Measurements from ENCODE around the gene SERPINA4. TPM values are rescaled to one million over a fixed set of nuclear protein-coding genes. Genes with fewer than 3 reads are reported as not detected.
A peak's percentile ranks its signal among the peaks of the same experiment; 100 is the strongest.

Gene SERPINA4
- total RNA-seq, 5 donors from 2014 or later (not counting 1 experiment from before 2014, with no cell fraction given), result 0.22 TPM; not detected in 4

GRCh38 chr14:94594441-94594840, 33.2 kb downstream of the SERPINA4 start:
- Histone ChIP-seq H3K4me1 (ENCODE audit: control insufficient read depth in 1 of 2, extremely low read depth in 1 of 2, insufficient read depth in 2 of 2, low read length in 2 of 2) (no peaks in the 10 kb centered on the region), H3K27me3 (replicated peaks in 1 of 2; ENCODE audit: control insufficient read depth in 2 of 2, extremely low read depth in 1 of 2, insufficient read depth in 2 of 2, low read length in 1 of 2) (peaks cover 0 to 13% of the 10 kb centered on the region in 2 experiments), H3K36me3 (ENCODE audit: control insufficient read depth in 2 of 2, extremely low read depth in 1 of 2, insufficient read depth in 1 of 2, low read length in 1 of 2) (no peaks in the 10 kb centered on the region), H3K4me3 (ENCODE audit: control insufficient read depth in 1 of 2, extremely low read depth in 1 of 2, low read length in 1 of 2) (no peak overlapping the region), H3K9me3 (no peaks in the 10 kb centered on the region), H3K27ac (ENCODE audit: low read length) (no peak overlapping the region)
- Mint-ChIP-seq H3K27me3 (peaks cover 13 to 19% of the 10 kb centered on the region in 2 donors), H3K9me3 (peaks cover 0 to 9% (median 0%) of the 10 kb centered on the region in 3 donors), H3K27ac (peak overlapping the region in 1 of 2 donors; percentile 17), H3K4me1 (no peaks in the 10 kb centered on the region), H3K4me3 (no peak overlapping the region), H3K36me3 (no peaks in the 10 kb centered on the region)
- CTCF ChIA-PET, result no interaction called here
- WGBS (ENCODE audit: insufficient coverage), result 95% methylated on average over 3 of the region's 7 CpGs
- POLR2A ChIA-PET, result no interaction called here
- ATAC-seq (replicated peaks in 1 of 4) (no peak), DNase-seq (no peak)

GRCh38 chr14:94595912-94596311, 34.7 kb downstream of the SERPINA4 start:
- H3K4me1 Mint-ChIP-seq, result no peaks in the 10 kb centered on the region
- no peak for ATAC-seq (replicated peaks in 1 of 4)
- peaks cover 0 to 9% (median 0%) of the 10 kb centered on the region in 3 donors for H3K9me3 Mint-ChIP-seq
- H3K27ac Mint-ChIP-seq, result no peak overlapping the region
- Histone ChIP-seq H3K4me1 (ENCODE audit: control insufficient read depth in 1 of 2, extremely low read depth in 1 of 2, insufficient read depth in 2 of 2, low read length in 2 of 2) (no peaks in the 10 kb centered on the region), H3K27ac (ENCODE audit: low read length) (no peak overlapping the region), H3K27me3 (replicated peaks in 1 of 2; ENCODE audit: control insufficient read depth in 2 of 2, extremely low read depth in 1 of 2, insufficient read depth in 2 of 2, low read length in 1 of 2) (peaks cover 0 to 16% of the 10 kb centered on the region in 2 experiments), H3K4me3 (ENCODE audit: control insufficient read depth in 1 of 2, extremely low read depth in 1 of 2, low read length in 1 of 2) (no peak overlapping the region), H3K9me3 (no peaks in the 10 kb centered on the region), H3K36me3 (ENCODE audit: control insufficient read depth in 2 of 2, extremely low read depth in 1 of 2, insufficient read depth in 1 of 2, low read length in 1 of 2) (no peaks in the 10 kb centered on the region)
- no peaks in the 10 kb centered on the region for H3K36me3 Mint-ChIP-seq
- DNase-seq, result no peak
- POLR2A ChIA-PET, result no interaction called here
- CTCF ChIA-PET, result no interaction called here
- H3K4me3 Mint-ChIP-seq, result no peak overlapping the region
- WGBS (ENCODE audit: insufficient coverage), result 100% methylated on average over 1 of the region's 2 CpGs
- H3K27me3 Mint-ChIP-seq, result peaks cover 15 to 19% of the 10 kb centered on the region in 2 donors

- no peaks in the 10 kb centered on the region for H3K36me3 ChIP-seq (ENCODE audit: control insufficient read depth in 2 of 2, extremely low read depth in 1 of 2, insufficient read depth in 1 of 2, low read length in 1 of 2)
- H3K4me1 Mint-ChIP-seq, result no peaks in the 10 kb centered on the region
- WGBS (ENCODE audit: insufficient coverage), result 81% methylated on average over 9 of the region's 9 CpGs
- H3K9me3 ChIP-seq, result no peaks in the 10 kb centered on the region
- H3K27me3 ChIP-seq (replicated peaks in 1 of 2; ENCODE audit: control insufficient read depth in 2 of 2, extremely low read depth in 1 of 2, insufficient read depth in 2 of 2, low read length in 1 of 2), result peaks cover 0 to 16% of the 10 kb centered on the region in 2 experiments
- no peak overlapping the region for H3K4me3 ChIP-seq (ENCODE audit: control insufficient read depth in 1 of 2, extremely low read depth in 1 of 2, low read length in 1 of 2)
- H3K9me3 Mint-ChIP-seq, result peaks cover 0 to 5% (median 0%) of the 10 kb centered on the region in 3 donors
- DNase-seq (no peak), ATAC-seq (replicated peaks in 1 of 4) (no peak)
- H3K27ac Mint-ChIP-seq, result no peak overlapping the region
- H3K27ac ChIP-seq (ENCODE audit: low read length), result no peak overlapping the region
- CTCF ChIA-PET, result no interaction called here
- H3K27me3 Mint-ChIP-seq, result peaks cover 15 to 19% of the 10 kb centered on the region in 2 donors
- POLR2A ChIA-PET, result no interaction called here
- no peaks in the 10 kb centered on the region for H3K36me3 Mint-ChIP-seq
- no peaks in the 10 kb centered on the region for H3K4me1 ChIP-seq (ENCODE audit: control insufficient read depth in 1 of 2, extremely low read depth in 1 of 2, insufficient read depth in 2 of 2, low read length in 2 of 2)
- no peak overlapping the region for H3K4me3 Mint-ChIP-seq
Measured at GRCh38 chr14:94596361-94596760, 35.1 kb downstream of the SERPINA4 start.

GRCh38 chr14:94597788-94598187, 36.5 kb downstream of the SERPINA4 start:
- H3K4me1 ChIP-seq (ENCODE audit: control insufficient read depth in 1 of 2, extremely low read depth in 1 of 2, insufficient read depth in 2 of 2, low read length in 2 of 2), result no peaks in the 10 kb centered on the region
- Mint-ChIP-seq H3K27ac (no peak overlapping the region), H3K36me3 (no peaks in the 10 kb centered on the region), H3K27me3 (peaks cover 15 to 19% of the 10 kb centered on the region in 2 donors), H3K4me1 (no peaks in the 10 kb centered on the region), H3K4me3 (no peak overlapping the region), H3K9me3 (no peaks in the 10 kb centered on the region)
- DNase-seq, result no peak
- WGBS (ENCODE audit: insufficient coverage), result 100% methylated on average over 4 of the region's 5 CpGs
- CTCF ChIA-PET, result no interaction called here
- no peaks in the 10 kb centered on the region for H3K9me3 ChIP-seq
- no peak overlapping the region for H3K27ac ChIP-seq (ENCODE audit: low read length)
- POLR2A ChIA-PET, result no interaction called here
- H3K36me3 ChIP-seq (ENCODE audit: control insufficient read depth in 2 of 2, extremely low read depth in 1 of 2, insufficient read depth in 1 of 2, low read length in 1 of 2), result no peaks in the 10 kb centered on the region
- ATAC-seq (replicated peaks in 1 of 4), result no peak
- H3K27me3 ChIP-seq (replicated peaks in 1 of 2; ENCODE audit: control insufficient read depth in 2 of 2, extremely low read depth in 1 of 2, insufficient read depth in 2 of 2, low read length in 1 of 2), result peaks cover 0 to 19% of the 10 kb centered on the region in 2 experiments
- no peak overlapping the region for H3K4me3 ChIP-seq (ENCODE audit: control insufficient read depth in 1 of 2, extremely low read depth in 1 of 2, low read length in 1 of 2)

- Histone ChIP-seq H3K4me1 (ENCODE audit: control insufficient read depth in 1 of 2, extremely low read depth in 1 of 2, insufficient read depth in 2 of 2, low read length in 2 of 2) (no peaks in the 10 kb centered on the region), H3K36me3 (ENCODE audit: control insufficient read depth in 2 of 2, extremely low read depth in 1 of 2, insufficient read depth in 1 of 2, low read length in 1 of 2) (no peaks in the 10 kb centered on the region), H3K27ac (ENCODE audit: low read length) (no peak overlapping the region), H3K4me3 (ENCODE audit: control insufficient read depth in 1 of 2, extremely low read depth in 1 of 2, low read length in 1 of 2) (no peak overlapping the region), H3K9me3 (no peaks in the 10 kb centered on the region), H3K27me3 (replicated peaks in 1 of 2; ENCODE audit: control insufficient read depth in 2 of 2, extremely low read depth in 1 of 2, insufficient read depth in 2 of 2, low read length in 1 of 2) (peaks cover 0 to 21% of the 10 kb centered on the region in 2 experiments)
- Mint-ChIP-seq H3K4me1 (no peaks in the 10 kb centered on the region), H3K27me3 (peaks cover 15 to 19% of the 10 kb centered on the region in 2 donors), H3K36me3 (no peaks in the 10 kb centered on the region), H3K27ac (no peak overlapping the region), H3K9me3 (no peaks in the 10 kb centered on the region), H3K4me3 (no peak overlapping the region)
- ChIA-PET POLR2A (no interaction called here), CTCF (no interaction called here)
- ATAC-seq (replicated peaks in 1 of 4) (no peak), DNase-seq (no peak)
- 74% methylated on average over 7 of the region's 7 CpGs for WGBS (ENCODE audit: insufficient coverage)
Measured at GRCh38 chr14:94598506-94598815, 37.2 kb downstream of the SERPINA4 start.

- no peak overlapping the region for H3K4me3 ChIP-seq (ENCODE audit: control insufficient read depth in 1 of 2, extremely low read depth in 1 of 2, low read length in 1 of 2)
Measured at GRCh38 chr14:94598816-94599655, 37.8 kb downstream of the SERPINA4 start.

More at GRCh38 chr14:94598816-94599655, 37.8 kb downstream of the SERPINA4 start:
- no peaks in the 10 kb centered on the region for H3K36me3 Mint-ChIP-seq
- ChIA-PET CTCF (no interaction called here), POLR2A (no interaction called here)
- peaks cover 15 to 19% of the 10 kb centered on the region in 2 donors for H3K27me3 Mint-ChIP-seq
- no peak overlapping the region for H3K27ac Mint-ChIP-seq
- no peak for DNase-seq
- no peaks in the 10 kb centered on the region for H3K4me1 Mint-ChIP-seq
- H3K4me3 Mint-ChIP-seq, result no peak overlapping the region
- no peaks in the 10 kb centered on the region for H3K36me3 ChIP-seq (ENCODE audit: control insufficient read depth in 2 of 2, extremely low read depth in 1 of 2, insufficient read depth in 1 of 2, low read length in 1 of 2)
- H3K27ac ChIP-seq (ENCODE audit: low read length), result no peak overlapping the region
- no peaks in the 10 kb centered on the region for H3K4me1 ChIP-seq (ENCODE audit: control insufficient read depth in 1 of 2, extremely low read depth in 1 of 2, insufficient read depth in 2 of 2, low read length in 2 of 2)
- no peaks in the 10 kb centered on the region for H3K9me3 ChIP-seq
- WGBS (ENCODE audit: insufficient coverage), result 64% methylated on average over 6 of the region's 11 CpGs
- ATAC-seq (replicated peaks in 1 of 4), result no peak
- no peaks in the 10 kb centered on the region for H3K9me3 Mint-ChIP-seq
- H3K27me3 ChIP-seq (replicated peaks in 1 of 2; ENCODE audit: control insufficient read depth in 2 of 2, extremely low read depth in 1 of 2, insufficient read depth in 2 of 2, low read length in 1 of 2), result peaks cover 0 to 21% of the 10 kb centered on the region in 2 experiments

Data from T-cell (primary cell).